ENCODE measurements around the gene PSME2. TPM values are rescaled to one million over a fixed set of nuclear protein-coding genes. Genes with fewer than 3 reads are reported as not detected.

Gene PSME2
- total RNA-seq, 1 experiment from 2014 or later, result 188 TPM

DNA sequence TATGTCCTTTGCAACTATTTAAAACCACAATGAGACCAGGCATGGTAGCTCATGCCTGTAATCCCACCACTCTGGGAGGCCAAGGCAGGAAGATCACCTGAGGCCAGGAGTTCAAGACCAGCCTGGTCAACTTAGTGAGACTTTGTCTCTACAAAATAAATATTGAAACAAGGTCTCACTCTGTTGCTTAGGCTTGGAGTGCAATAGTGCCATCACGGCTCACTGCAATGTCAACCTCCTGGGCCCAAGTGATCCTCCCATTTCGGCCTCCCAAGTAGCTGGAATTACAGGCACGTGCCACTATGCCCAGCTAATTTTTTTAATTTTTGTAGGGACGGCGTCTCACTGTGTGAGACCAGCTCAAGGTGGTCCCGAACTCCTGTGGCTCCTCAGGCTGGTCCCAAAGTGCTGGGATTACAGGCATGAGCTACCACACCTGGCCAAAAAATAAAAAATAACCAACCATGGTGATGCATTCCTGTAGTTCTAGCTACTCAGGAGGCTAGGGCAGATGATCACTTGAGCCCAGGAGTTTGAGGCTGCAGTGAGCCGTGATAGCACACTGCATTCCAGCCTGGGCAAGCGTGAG lies 16.9 kb downstream of the PSME2 start:
- in situ Hi-C loops (cut with HindIII; ENCODE audit: low pct_unique_long_range_greater_than_20kb, low sequenced_read_pairs), result no loop called here
- no peak for TF ChIP-seq POLR2AphosphoS5 (IDR thresholded peaks at IDR 0.05; ENCODE audit: low read depth, low read length)
- no peak for TF ChIP-seq SIN3A (IDR thresholded peaks at IDR 0.05; ENCODE audit: borderline replicate concordance, insufficient read depth, low read depth, low read length)

DNA sequence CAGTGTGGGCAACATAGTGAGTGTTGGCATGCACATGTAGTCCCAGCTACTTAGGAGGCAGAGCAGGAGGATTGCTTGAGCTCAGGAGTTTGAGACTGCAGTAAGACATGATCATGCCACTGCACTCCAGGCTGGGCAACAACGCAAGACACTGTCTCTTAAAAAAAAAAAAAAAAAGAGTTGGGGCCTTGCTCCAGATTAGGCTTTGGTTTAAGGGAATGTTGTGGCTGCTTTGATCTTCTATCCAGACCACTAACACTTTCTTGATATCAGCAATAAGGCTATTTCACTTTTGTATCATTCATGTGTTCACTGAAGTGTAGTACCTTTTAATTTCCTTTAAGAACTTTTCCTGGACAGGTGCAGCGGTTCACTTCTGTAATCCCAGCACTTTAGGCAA lies 18.7 kb downstream of the PSME2 start:
- TF ChIP-seq CTCF (IDR thresholded peaks at IDR 0.05), result no peak
- TF ChIP-seq, protein P1, sequence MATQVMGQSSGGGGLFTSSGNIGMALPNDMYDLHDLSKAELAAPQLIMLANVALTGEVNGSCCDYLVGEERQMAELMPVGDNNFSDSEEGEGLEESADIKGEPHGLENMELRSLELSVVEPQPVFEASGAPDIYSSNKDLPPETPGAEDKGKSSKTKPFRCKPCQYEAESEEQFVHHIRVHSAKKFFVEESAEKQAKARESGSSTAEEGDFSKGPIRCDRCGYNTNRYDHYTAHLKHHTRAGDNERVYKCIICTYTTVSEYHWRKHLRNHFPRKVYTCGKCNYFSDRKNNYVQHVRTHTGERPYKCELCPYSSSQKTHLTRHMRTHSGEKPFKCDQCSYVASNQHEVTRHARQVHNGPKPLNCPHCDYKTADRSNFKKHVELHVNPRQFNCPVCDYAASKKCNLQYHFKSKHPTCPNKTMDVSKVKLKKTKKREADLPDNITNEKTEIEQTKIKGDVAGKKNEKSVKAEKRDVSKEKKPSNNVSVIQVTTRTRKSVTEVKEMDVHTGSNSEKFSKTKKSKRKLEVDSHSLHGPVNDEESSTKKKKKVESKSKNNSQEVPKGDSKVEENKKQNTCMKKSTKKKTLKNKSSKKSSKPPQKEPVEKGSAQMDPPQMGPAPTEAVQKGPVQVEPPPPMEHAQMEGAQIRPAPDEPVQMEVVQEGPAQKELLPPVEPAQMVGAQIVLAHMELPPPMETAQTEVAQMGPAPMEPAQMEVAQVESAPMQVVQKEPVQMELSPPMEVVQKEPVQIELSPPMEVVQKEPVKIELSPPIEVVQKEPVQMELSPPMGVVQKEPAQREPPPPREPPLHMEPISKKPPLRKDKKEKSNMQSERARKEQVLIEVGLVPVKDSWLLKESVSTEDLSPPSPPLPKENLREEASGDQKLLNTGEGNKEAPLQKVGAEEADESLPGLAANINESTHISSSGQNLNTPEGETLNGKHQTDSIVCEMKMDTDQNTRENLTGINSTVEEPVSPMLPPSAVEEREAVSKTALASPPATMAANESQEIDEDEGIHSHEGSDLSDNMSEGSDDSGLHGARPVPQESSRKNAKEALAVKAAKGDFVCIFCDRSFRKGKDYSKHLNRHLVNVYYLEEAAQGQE (IDR thresholded peaks at IDR 0.05; ENCODE audit: insufficient read depth in 1 of 2, low read depth in 2 of 2, low read length in 1 of 2), result no peak
- no peak for TF ChIP-seq TCF7L2 (IDR thresholded peaks at IDR 0.05; ENCODE audit: low read depth, low read length)
- no peak for TF ChIP-seq POLR2AphosphoS5 (IDR thresholded peaks at IDR 0.05; ENCODE audit: low read depth, low read length)
- TF ChIP-seq SIN3A (IDR thresholded peaks at IDR 0.05; ENCODE audit: borderline replicate concordance, insufficient read depth, low read depth, low read length), result no peak

More for the DNA sequence above, 16.9 kb downstream of the PSME2 start:
- Histone ChIP-seq H3K9me3 (ENCODE audit: control insufficient read depth, insufficient read depth, low read depth, low read length) (no peaks in the 10 kb centered on the region), H3K27ac (ENCODE audit: low read length) (no peak overlapping the region), H3K4me1 (ENCODE audit: control insufficient read depth, insufficient read depth, low read length) (no peaks in the 10 kb centered on the region), H3K4me3 (ENCODE audit: low read depth in 2 of 2, low read length in 2 of 2) (no peak overlapping the region), H3K36me3 (ENCODE audit: control insufficient read depth, insufficient read depth, low read length) (no peaks in the 10 kb centered on the region), H3K27me3 (ENCODE audit: control insufficient read depth, insufficient read depth, low read length) (no peaks in the 10 kb centered on the region)
- intact Hi-C loops (cut with micrococcal nuclease; ENCODE audit: unreplicated experiment), result no loop called here
- BruUV-seq (replicated peaks), result no TSS peak
- ATAC-seq, result no peak
- POLR2A ChIA-PET, result no interaction called here
- DNase-seq (ENCODE audit: low read depth, low spot score), result no peak
- CTCF ChIA-PET, result no interaction called here

DNA sequence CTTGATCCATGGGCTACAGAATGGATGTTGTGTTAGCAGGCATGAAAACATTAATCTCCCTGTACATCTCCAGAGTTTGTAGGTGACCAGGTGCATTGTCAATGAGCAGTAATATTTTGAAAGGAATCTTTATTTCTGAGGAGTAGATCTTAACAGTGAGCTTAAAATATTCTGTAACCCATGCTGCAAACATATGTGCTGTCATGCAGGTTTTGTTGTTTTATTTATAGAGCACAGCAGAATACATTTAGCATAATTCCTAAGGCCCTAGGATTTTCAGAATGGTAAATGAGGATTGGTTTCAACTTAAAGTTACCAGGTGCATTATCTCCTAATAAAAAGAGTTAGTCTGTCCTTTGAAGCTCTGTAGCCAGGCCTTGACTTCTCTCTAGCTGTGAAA lies 19.5 kb downstream of the PSME2 start:
- BruUV-seq (replicated peaks), result no TSS peak
- intact Hi-C loops (cut with micrococcal nuclease; ENCODE audit: unreplicated experiment) (no loop called here), in situ Hi-C loops (cut with HindIII; ENCODE audit: low pct_unique_long_range_greater_than_20kb, low sequenced_read_pairs) (no loop called here)
- Histone ChIP-seq H3K27ac (ENCODE audit: low read length) (no peak overlapping the region), H3K4me3 (ENCODE audit: low read depth in 2 of 2, low read length in 2 of 2) (no peak overlapping the region), H3K9me3 (ENCODE audit: control insufficient read depth, insufficient read depth, low read depth, low read length) (no peaks in the 10 kb centered on the region), H3K36me3 (ENCODE audit: control insufficient read depth, insufficient read depth, low read length) (no peaks in the 10 kb centered on the region), H3K27me3 (ENCODE audit: control insufficient read depth, insufficient read depth, low read length) (no peaks in the 10 kb centered on the region), H3K4me1 (ENCODE audit: control insufficient read depth, insufficient read depth, low read length) (no peaks in the 10 kb centered on the region)
- ChIA-PET CTCF (no interaction called here), POLR2A (interaction anchor here (0.6 kb wide), 1 partner anchor 272 kb away, joined by 16 read pairs; the partner anchor contains the start of gene NYNRIN)
- TF ChIP-seq TCF7L2 (IDR thresholded peaks at IDR 0.05; ENCODE audit: low read depth, low read length) (no peak), SIN3A (IDR thresholded peaks at IDR 0.05; ENCODE audit: borderline replicate concordance, insufficient read depth, low read depth, low read length) (no peak), POLR2AphosphoS5 (IDR thresholded peaks at IDR 0.05; ENCODE audit: low read depth, low read length) (no peak), CTCF (IDR thresholded peaks at IDR 0.05) (no peak)
- TF ChIP-seq, protein P1 (IDR thresholded peaks at IDR 0.05; ENCODE audit: insufficient read depth in 1 of 2, low read depth in 2 of 2, low read length in 1 of 2), result no peak
- no peak for DNase-seq (ENCODE audit: low read depth, low spot score)
- no peak for ATAC-seq

More for the DNA sequence above, 18.7 kb downstream of the PSME2 start:
- Histone ChIP-seq H3K27ac (ENCODE audit: low read length) (no peak overlapping the region), H3K27me3 (ENCODE audit: control insufficient read depth, insufficient read depth, low read length) (no peaks in the 10 kb centered on the region), H3K4me3 (ENCODE audit: low read depth in 2 of 2, low read length in 2 of 2) (no peak overlapping the region), H3K36me3 (ENCODE audit: control insufficient read depth, insufficient read depth, low read length) (no peaks in the 10 kb centered on the region), H3K4me1 (ENCODE audit: control insufficient read depth, insufficient read depth, low read length) (no peaks in the 10 kb centered on the region), H3K9me3 (ENCODE audit: control insufficient read depth, insufficient read depth, low read depth, low read length) (no peaks in the 10 kb centered on the region)
- DNase-seq (ENCODE audit: low read depth, low spot score), result no peak
- ATAC-seq, result no peak
- ChIA-PET CTCF (no interaction called here), POLR2A (interaction anchor here (0.6 kb wide), 1 partner anchor 271 kb away, joined by 16 read pairs; the partner anchor contains the start of gene NYNRIN)
- in situ Hi-C loops (cut with HindIII; ENCODE audit: low pct_unique_long_range_greater_than_20kb, low sequenced_read_pairs), result no loop called here
- intact Hi-C loops (cut with micrococcal nuclease; ENCODE audit: unreplicated experiment), result no loop called here
- no TSS peak for BruUV-seq (replicated peaks)
